Neural progenitor cell (in vitro differentiated cells): ENCODE measurements around the gene CRK. TPM values are rescaled to one million over a fixed set of nuclear protein-coding genes. Genes with fewer than 3 reads are reported as not detected.

Experiments used
- DNase-seq: peaks from one replicate; pipeline ENCODE4 v3.0.0-alpha.2; 2016; ENCODE audit warnings: low spot score
- H2AFZ ChIP-seq: fragments of 200-600 bp; sonication (generic); replicated peaks from 2 replicates; pipeline ENCODE4 v1.6.1; 2016; ENCODE audit warnings: antibody characterized with exemption
- H3F3A ChIP-seq: fragments of 200-600 bp; sonication (generic); 2 replicates; pipeline ENCODE4 v1.6.1; 2016; ENCODE audit warnings: antibody characterized with exemption, low read depth
- H3K27ac ChIP-seq: fragments of 200-600 bp; sonication (generic); 2 replicates; pipeline ENCODE4 v1.5.1; 2016; ENCODE audit warnings: mild to moderate bottlenecking
- H3K27me3 ChIP-seq: fragments of 200-600 bp; sonication (generic); 2 replicates; pipeline ENCODE4 v1.6.1; 2016; ENCODE audit warnings: mild to moderate bottlenecking, moderate library complexity
- H3K36me3 ChIP-seq: fragments of 200-600 bp; sonication (generic); 2 replicates; pipeline ENCODE4 v1.5.1; 2016
- H3K4me1 ChIP-seq: fragments of 200-600 bp; sonication (generic); 2 replicates; pipeline ENCODE4 v1.6.1; 2016; ENCODE audit warnings: mixed run types
- H3K4me2 ChIP-seq: fragments of 200-600 bp; sonication (generic); 2 replicates; pipeline ENCODE4 v1.6.1; 2016
- H3K4me3 ChIP-seq: fragments of 200-600 bp; sonication (generic); 2 replicates; pipeline ENCODE4 v1.5.1; 2016
- H3K79me2 ChIP-seq: fragments of 200-600 bp; sonication (generic); 2 replicates; pipeline ENCODE4 v1.6.1; 2016; ENCODE audit warnings: low read depth
- H3K9ac ChIP-seq: fragments of 200-600 bp; sonication (generic); 2 replicates; pipeline ENCODE4 v1.6.1; 2016
- H3K9me3 ChIP-seq: fragments of 200-600 bp; sonication (generic); 2 replicates; pipeline ENCODE4 v1.5.1; 2016; ENCODE audit warnings: low read depth
- H4K20me1 ChIP-seq: fragments of 200-600 bp; sonication (generic); 2 replicates; pipeline ENCODE4 v1.6.1; 2016; ENCODE audit warnings: low read depth
- H3K27ac Mint-ChIP-seq: 3 replicates; pipeline ENCODE4 v1.8.0; 2021; ENCODE audit warnings: mixed read lengths
- H3K27me3 Mint-ChIP-seq: 2 replicates; pipeline ENCODE4 v1.8.0; 2022; ENCODE audit warnings: low read depth, mild to moderate bottlenecking, inconsistent platforms, moderate library complexity, mixed read lengths; ENCODE audit not compliant: insufficient read depth
- H3K36me3 Mint-ChIP-seq: 3 replicates; pipeline ENCODE4 v1.8.0; 2021; ENCODE audit warnings: mixed read lengths
- H3K4me1 Mint-ChIP-seq: 3 replicates; pipeline ENCODE4 v1.8.0; 2021; ENCODE audit warnings: mixed read lengths
- H3K4me3 Mint-ChIP-seq: 3 replicates; pipeline ENCODE4 v1.8.0; 2021; ENCODE audit warnings: mild to moderate bottlenecking, moderate library complexity, mixed read lengths
- H3K9me3 Mint-ChIP-seq: 3 replicates; pipeline ENCODE4 v1.8.0; 2020; ENCODE audit warnings: mixed read lengths
- CTCF ChIP-seq: fragments of 200-600 bp; sonication (generic); IDR thresholded peaks from 2 replicates; pipeline ENCODE4 v1.5.1; 2017; ENCODE audit warnings: antibody characterized with exemption, mild to moderate bottlenecking
- EZH2 ChIP-seq: fragments of 200-600 bp; sonication (generic); IDR thresholded peaks from 2 replicates; pipeline ENCODE4 v1.6.1; 2017; ENCODE audit warnings: antibody characterized with exemption, mild to moderate bottlenecking, moderate library complexity
- EZH2phosphoT487 ChIP-seq: fragments of 200-600 bp; sonication (generic); IDR thresholded peaks from 2 replicates; pipeline ENCODE4 v1.6.1; 2017; ENCODE audit warnings: antibody characterized with exemption
- total RNA-seq: library from RNA; depleted of rRNA; stranded (reverse); fragments of >200 nt; gene quantifications from 2 replicates; pipeline ENCODE4 v1.2.3, GENCODE V29; 2015; ENCODE audit warnings: low replicate concordance

CRK gene
- total RNA-seq, 1 donor from 2014 or later: 59.6 TPM

GRCh38 chr17:1434150-1434549, 21.9 kb downstream of the CRK start:
- Mint-ChIP-seq H3K9me3 (no peaks in the 10 kb centered on the region), H3K4me3 (no peak overlapping the region), H3K4me1 (peaks cover 8% of the 10 kb centered on the region), H3K27ac (no peak overlapping the region), H3K36me3 (peaks cover 42% of the 10 kb centered on the region), H3K27me3 (peaks cover 2% of the 10 kb centered on the region)
- H3K27ac ChIP-seq: no peak overlapping the region
- no peak overlapping the region for H2AFZ ChIP-seq
- no peaks in the 10 kb centered on the region for H3K27me3 ChIP-seq
- DNase-seq: no peak
- TF ChIP-seq CTCF: no peak
- no peak for TF ChIP-seq EZH2phosphoT487
- TF ChIP-seq EZH2: no peak
- no peak overlapping the region for H3K9ac ChIP-seq
- no peaks in the 10 kb centered on the region for H3K4me1 ChIP-seq
- H3K4me3 ChIP-seq: no peak overlapping the region
- H3F3A ChIP-seq: no peaks in the 10 kb centered on the region
- peaks cover 25% of the 10 kb centered on the region for H4K20me1 ChIP-seq
- no peaks in the 10 kb centered on the region for H3K36me3 ChIP-seq
- H3K4me2 ChIP-seq: no peak overlapping the region
- H3K79me2 ChIP-seq: peaks cover 98% of the 10 kb centered on the region
- no peaks in the 10 kb centered on the region for H3K9me3 ChIP-seq

GRCh38 chr17:1431631-1432104, 24.4 kb downstream of the CRK start:
- Histone ChIP-seq H3K36me3 (no peaks in the 10 kb centered on the region), H3F3A (no peaks in the 10 kb centered on the region), H3K4me1 (no peaks in the 10 kb centered on the region), H3K4me3 (no peak overlapping the region), H3K27ac (no peak overlapping the region), H4K20me1 (peaks cover 12% of the 10 kb centered on the region), H3K4me2 (no peak overlapping the region), H3K27me3 (no peaks in the 10 kb centered on the region), H3K9ac (no peak overlapping the region), H3K79me2 (peaks cover 98% of the 10 kb centered on the region), H2AFZ (no peak overlapping the region), H3K9me3 (no peaks in the 10 kb centered on the region)
- Mint-ChIP-seq H3K9me3 (no peaks in the 10 kb centered on the region), H3K36me3 (peaks cover 47% of the 10 kb centered on the region), H3K27ac (no peak overlapping the region), H3K27me3 (no peaks in the 10 kb centered on the region), H3K4me1 (peaks cover 3% of the 10 kb centered on the region), H3K4me3 (no peak overlapping the region)
- TF ChIP-seq EZH2 (no peak), CTCF (no peak), EZH2phosphoT487 (no peak)
- DNase-seq: no peak

GRCh38 chr17:1423456-1424135, 32.4 kb downstream of the CRK start:
- no peak overlapping the region for H3K4me2 ChIP-seq
- peaks cover 4% of the 10 kb centered on the region for H4K20me1 ChIP-seq
- H3F3A ChIP-seq: no peaks in the 10 kb centered on the region
- no peak overlapping the region for H3K4me3 ChIP-seq
- no peak overlapping the region for H3K27ac Mint-ChIP-seq
- peaks cover 33% of the 10 kb centered on the region for H3K36me3 Mint-ChIP-seq
- H3K27me3 ChIP-seq: no peaks in the 10 kb centered on the region
- H3K27me3 Mint-ChIP-seq: no peaks in the 10 kb centered on the region
- TF ChIP-seq CTCF (no peak), EZH2 (no peak), EZH2phosphoT487 (no peak)
- no peaks in the 10 kb centered on the region for H3K4me1 ChIP-seq
- no peak overlapping the region for H3K27ac ChIP-seq
- H3K4me1 Mint-ChIP-seq: peaks cover 13% of the 10 kb centered on the region
- H3K9me3 Mint-ChIP-seq: no peaks in the 10 kb centered on the region
- no peak overlapping the region for H3K9ac ChIP-seq
- H3K36me3 ChIP-seq: peaks cover 8% of the 10 kb centered on the region
- no peak overlapping the region for H2AFZ ChIP-seq
- no peaks in the 10 kb centered on the region for H3K9me3 ChIP-seq
- H3K4me3 Mint-ChIP-seq: no peak overlapping the region
- DNase-seq: no peak
- H3K79me2 ChIP-seq: peaks cover 37% of the 10 kb centered on the region
